PC-3 (cell line): ENCODE data around the gene MACROH2A2.

Source experiments
- EZH2 ChIP-seq: fragments of 300-600 bp; sonication (generic); IDR thresholded peaks from one replicate; pipeline ENCODE4 v1.6.1; 2017; ENCODE audit warnings: antibody characterized with exemption, mild to moderate bottlenecking, low read length; ENCODE audit not compliant: unreplicated experiment
- TF ChIP-seq, protein P1 (sequence below): fragments of 300-600 bp; sonication (generic); conservative IDR thresholded peaks from 2 replicates; pipeline ENCODE4 v1.5.1; 2017; ENCODE audit warnings: antibody characterized with exemption, low read depth, mild to moderate bottlenecking, low read length

- TF ChIP-seq, protein P1, sequence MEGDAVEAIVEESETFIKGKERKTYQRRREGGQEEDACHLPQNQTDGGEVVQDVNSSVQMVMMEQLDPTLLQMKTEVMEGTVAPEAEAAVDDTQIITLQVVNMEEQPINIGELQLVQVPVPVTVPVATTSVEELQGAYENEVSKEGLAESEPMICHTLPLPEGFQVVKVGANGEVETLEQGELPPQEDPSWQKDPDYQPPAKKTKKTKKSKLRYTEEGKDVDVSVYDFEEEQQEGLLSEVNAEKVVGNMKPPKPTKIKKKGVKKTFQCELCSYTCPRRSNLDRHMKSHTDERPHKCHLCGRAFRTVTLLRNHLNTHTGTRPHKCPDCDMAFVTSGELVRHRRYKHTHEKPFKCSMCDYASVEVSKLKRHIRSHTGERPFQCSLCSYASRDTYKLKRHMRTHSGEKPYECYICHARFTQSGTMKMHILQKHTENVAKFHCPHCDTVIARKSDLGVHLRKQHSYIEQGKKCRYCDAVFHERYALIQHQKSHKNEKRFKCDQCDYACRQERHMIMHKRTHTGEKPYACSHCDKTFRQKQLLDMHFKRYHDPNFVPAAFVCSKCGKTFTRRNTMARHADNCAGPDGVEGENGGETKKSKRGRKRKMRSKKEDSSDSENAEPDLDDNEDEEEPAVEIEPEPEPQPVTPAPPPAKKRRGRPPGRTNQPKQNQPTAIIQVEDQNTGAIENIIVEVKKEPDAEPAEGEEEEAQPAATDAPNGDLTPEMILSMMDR = no peak
- TF ChIP-seq EZH2 = no peak
Observed at GRCh38 chr10:70124415-70124814, 71.8 kb downstream of the MACROH2A2 start.
